Endothelial cell of umbilical vein (primary cell): ENCODE data around the gene LDLRAD4. TPM values are rescaled to one million over a fixed set of nuclear protein-coding genes. Genes with fewer than 3 reads are reported as not detected.

Source experiments
- BruUV-seq: library from RNA; stranded (reverse); fragments of 400-500 nt; replicated peaks from 2 replicates; lab custom pipeline; 2021; lab: Mats Ljungman, UMichigan
- CTCF ChIA-PET: fragments of 300-600, 350-600 bp; sonication (Branson Sonifier 250); formaldehyde crosslinking; loops from one replicate; lab custom pipeline; 2021; ENCODE audit warnings: antibody characterized with exemption, inconsistent platforms; lab: Charles Lee
- POLR2A ChIA-PET: fragments of 300-600, 350-600 bp; sonication (Branson Sonifier 250); formaldehyde crosslinking; loops from one replicate; lab custom pipeline; 2021; ENCODE audit warnings: antibody characterized with exemption, inconsistent platforms; lab: Charles Lee
- DNase-seq: peaks from one replicate; pipeline ENCODE4 v3.0.0-alpha.2; 2011; ENCODE audit warnings: low read depth, low spot score
- FAIRE-seq: peaks from 2 replicates; lab custom pipeline; 2011; peaks lifted over from hg19 to GRCh38; lab: Jason Lieb, UNC
- H2AFZ ChIP-seq: 2 replicates; pipeline ENCODE4 v1.6.0; 2012; ENCODE audit warnings: low read depth, low read length, control low read depth, inconsistent platforms
- H3K27ac ChIP-seq: 2 replicates; pipeline ENCODE4 v1.5.1; 2011; ENCODE audit warnings: low read depth, mild to moderate bottlenecking, control low read depth, low read length, moderate library complexity; ENCODE audit not compliant: insufficient read depth
- H3K27me3 ChIP-seq, 2 experiments: 2 replicates each; pipeline versions ENCODE4 v1.6.0 to v1.6.1; 2011; ENCODE audit warnings: low read length in 2 of 2, mixed read lengths in 1 of 2; ENCODE audit not compliant: control insufficient read depth in 2 of 2, insufficient read depth in 2 of 2
- H3K36me3 ChIP-seq, 2 experiments: 2 replicates in 1 of 2; 3 replicates in 1 of 2; pipeline ENCODE4 v1.5.1; 2011; ENCODE audit warnings: low read length in 2 of 2, mild to moderate bottlenecking in 1 of 2, moderate library complexity in 1 of 2; ENCODE audit not compliant: control insufficient read depth in 2 of 2, insufficient read depth in 2 of 2; ENCODE audit errors: extremely low read depth in 1 of 2
- H3K4me1 ChIP-seq: 3 replicates; pipeline ENCODE4 v1.5.1; 2011; ENCODE audit warnings: mild to moderate bottlenecking, low read length; ENCODE audit not compliant: control insufficient read depth, insufficient read depth; ENCODE audit errors: extremely low read depth
- H3K4me2 ChIP-seq: 2 replicates; pipeline ENCODE4 v1.6.1; 2011; ENCODE audit warnings: low read length, control low read depth, mixed read lengths; ENCODE audit not compliant: insufficient read depth
- H3K4me3 ChIP-seq, 3 experiments: fragments of 200-600 bp in 1 of 3; sonication (generic), shearing (Covaris generic) in 1 of 3; replicated peaks in 1 of 3; 2 replicates each; pipeline ENCODE4 v1.5.1; 2011 to 2016; ENCODE audit warnings: control low read depth in 3 of 3, low read length in 3 of 3, mild to moderate bottlenecking in 2 of 3, inconsistent platforms in 1 of 3, low read depth in 1 of 3, moderate library complexity in 1 of 3; ENCODE audit not compliant: insufficient read depth in 1 of 3
- H3K79me2 ChIP-seq: 2 replicates; pipeline ENCODE4 v1.6.0; 2012; ENCODE audit warnings: low read length, inconsistent platforms; ENCODE audit not compliant: control insufficient read depth, insufficient read depth
- H3K9ac ChIP-seq: replicated peaks from 2 replicates; pipeline ENCODE3; 2011; ENCODE audit warnings: low read length, control low read depth; ENCODE audit not compliant: insufficient read depth; ENCODE audit errors: extremely low read depth
- H3K9me1 ChIP-seq: replicated peaks from 3 replicates; pipeline ENCODE4 v1.6.0; 2011; ENCODE audit warnings: mild to moderate bottlenecking, low read length; ENCODE audit not compliant: control insufficient read depth, insufficient read depth; ENCODE audit errors: extremely low read depth
- H3K9me3 ChIP-seq: replicated peaks from 2 replicates; pipeline ENCODE4 v1.5.1; 2012; ENCODE audit warnings: low read length, inconsistent platforms; ENCODE audit not compliant: control insufficient read depth, insufficient read depth
- H4K20me1 ChIP-seq: replicated peaks from 2 replicates; pipeline ENCODE3; 2011; ENCODE audit warnings: mild to moderate bottlenecking, low read length; ENCODE audit not compliant: control insufficient read depth, insufficient read depth; ENCODE audit errors: extremely low read depth
- CTCF ChIP-seq, 2 donors: IDR thresholded peaks; 1 replicate in 1 of 2; 2 replicates in 1 of 2; pipeline ENCODE4 v1.5.1; 2011; ENCODE audit warnings: low read length in 2 of 2, mild to moderate bottlenecking in 2 of 2, moderate library complexity in 2 of 2, control low read depth in 1 of 2, inconsistent platforms in 1 of 2, low read depth in 1 of 2; ENCODE audit not compliant: insufficient read depth in 1 of 2; ENCODE audit errors: extremely low read depth in 1 of 2
- EZH2 ChIP-seq: IDR thresholded peaks from 2 replicates; pipeline ENCODE4 v1.6.1; 2012; ENCODE audit warnings: borderline replicate concordance, low read depth, mild to moderate bottlenecking, moderate library complexity, low read length, inconsistent platforms; ENCODE audit not compliant: severe bottlenecking
- FOS ChIP-seq: IDR thresholded peaks from 2 replicates; pipeline ENCODE4 v1.6.1; 2011; ENCODE audit warnings: mild to moderate bottlenecking, low read length, moderate library complexity, borderline replicate concordance; ENCODE audit not compliant: insufficient read depth
- GATA2 ChIP-seq: IDR thresholded peaks from 2 replicates; pipeline ENCODE4 v1.7.0; 2011; ENCODE audit warnings: low read depth, mild to moderate bottlenecking, moderate library complexity, mixed read lengths, low read length; ENCODE audit not compliant: insufficient read length, insufficient read depth
- JUN ChIP-seq: IDR thresholded peaks from 2 replicates; pipeline ENCODE4 v1.6.1; 2011; ENCODE audit warnings: borderline replicate concordance, low read depth; ENCODE audit not compliant: insufficient read length, insufficient read depth
- MAX ChIP-seq: IDR thresholded peaks from 2 replicates; pipeline ENCODE4 v1.6.1; 2011; ENCODE audit not compliant: insufficient read depth, insufficient read length
- MYC ChIP-seq: IDR thresholded peaks from one replicate; pipeline ENCODE4 v1.6.1; 2011; ENCODE audit warnings: mild to moderate bottlenecking, low read depth, low read length
- POLR2A ChIP-seq: IDR thresholded peaks from 2 replicates; pipeline ENCODE4 v1.6.1; 2012; ENCODE audit warnings: low read depth, mild to moderate bottlenecking, control low read depth, low read length
- POLR2AphosphoS5 ChIP-seq: IDR thresholded peaks from 2 replicates; pipeline ENCODE4 v1.6.1; 2012; ENCODE audit warnings: low read depth, mild to moderate bottlenecking, control low read depth, low read length, moderate library complexity; ENCODE audit not compliant: insufficient read depth
- dilution Hi-C: fragments of 300-500 bp; cut with MboI; formaldehyde crosslinking; loops from one replicate; pipeline ENCODE4 v1.15.0; 2019; ENCODE audit warnings: low sequenced_read_pairs; ENCODE audit not compliant: extremely low pct_ligation_motif_present
- intact Hi-C: fragments of 100-400 bp; cut with micrococcal nuclease; formaldehyde crosslinking; loops from one replicate; pipeline ENCODE4 v1.10.0; 2022
- polyA plus RNA-seq, 4 experiments: library from polyadenylated mRNA; depleted of rRNA in 3 of 4; stranded (reverse) in 3 of 4; unstranded in 1 of 4; fragments of >200 nt; gene quantifications; 2 replicates each; pipeline versions ENCODE4 v1.2.1 to v1.2.3, GENCODE V29; 2011 to 2012; ENCODE audit warnings: missing spikeins in 1 of 4
- total RNA-seq: library from RNA; stranded (reverse); gene quantifications from 2 replicates; pipeline ENCODE4 v1.2.3, GENCODE V29; 2021

LDLRAD4 gene
- total and polyA plus RNA-seq, 2 donors (not counting 3 experiments of a cell fraction or from before 2014, with no cell fraction given): 5.2 to 6.5 TPM

GRCh38 chr18:13517369-13517768 is 298.8 kb downstream of the LDLRAD4 start:
- Histone ChIP-seq H3K79me2 (no peaks in the 10 kb centered on the region), H3K4me3 (no peak overlapping the region), H3K4me2 (no peak overlapping the region), H3K27ac (no peak overlapping the region), H3K36me3 (no peaks in the 10 kb centered on the region), H3K9me3 (no peaks in the 10 kb centered on the region), H4K20me1 (no peaks in the 10 kb centered on the region), H3K9me1 (no peaks in the 10 kb centered on the region), H3K27me3 (no peaks in the 10 kb centered on the region), H3K4me1 (no peaks in the 10 kb centered on the region), H2AFZ (no peak overlapping the region), H3K9ac (no peak overlapping the region)
- no TSS peak for BruUV-seq
- ChIA-PET POLR2A (no interaction called here), CTCF (no interaction called here)
- FAIRE-seq: no peak
- TF ChIP-seq MYC (no peak), FOS (no peak), POLR2AphosphoS5 (no peak), POLR2A (no peak), MAX (no peak), JUN (no peak), GATA2 (no peak), CTCF (IDR thresholded peaks at IDR 0.05; ENCODE audit: extremely low read depth in 1 of 2, insufficient read depth in 1 of 2, low read depth in 1 of 2, low read length in 2 of 2) (no peak), EZH2 (no peak)
- intact Hi-C loops (no loop called here), dilution Hi-C loops (no loop called here)
- no peak for DNase-seq
